Esophagus (tissue), 2 donors: ENCODE data around the gene SCNN1A. TPM values are rescaled to one million over a fixed set of nuclear protein-coding genes. Genes with fewer than 3 reads are reported as not detected.

Experiments
- H3K27ac ChIP-seq, 2 donors: one replicate each; pipeline ENCODE4 v1.5.1; 2013; ENCODE audit warnings: low read depth in 2 of 2, mild to moderate bottlenecking in 2 of 2, inconsistent platforms in 1 of 2, low read length in 1 of 2, moderate library complexity in 1 of 2
- H3K27me3 ChIP-seq, 2 donors: one replicate each; pipeline ENCODE4 v1.6.1; 2013; ENCODE audit warnings: low read length in 2 of 2, control low read depth in 1 of 2, mild to moderate bottlenecking in 1 of 2; ENCODE audit not compliant: insufficient read depth in 2 of 2, control insufficient read depth in 1 of 2
- H3K36me3 ChIP-seq, 2 donors: one replicate each; pipeline ENCODE4 v1.6.1; 2013; ENCODE audit warnings: low read length in 1 of 2; ENCODE audit not compliant: control insufficient read depth in 2 of 2, insufficient read depth in 2 of 2
- H3K4me1 ChIP-seq, 2 donors: one replicate each; pipeline ENCODE4 v1.6.1; 2013; ENCODE audit warnings: low read length in 1 of 2; ENCODE audit not compliant: control insufficient read depth in 2 of 2, insufficient read depth in 2 of 2
- H3K4me3 ChIP-seq, 2 donors: one replicate each; pipeline ENCODE4 v1.5.1; 2013; ENCODE audit warnings: low read length in 2 of 2, mild to moderate bottlenecking in 2 of 2, low read depth in 1 of 2, moderate library complexity in 1 of 2
- H3K9me3 ChIP-seq, 2 donors: one replicate each; pipeline ENCODE4 v1.6.1; 2013; ENCODE audit warnings: mild to moderate bottlenecking in 2 of 2, low read depth in 1 of 2, low read length in 1 of 2, moderate library complexity in 1 of 2; ENCODE audit not compliant: control insufficient read depth in 2 of 2, insufficient read depth in 1 of 2
- WGBS, 2 donors: extraction: QIAGEN DNeasy Blood & Tissue Kit; methylation state at CpG; one replicate each; pipeline ENCODE4 v1.1.7; 2013; 5-methylcytosine and 5-hydroxymethylcytosine counted together
- polyA plus RNA-seq, 2 donors: library from polyadenylated mRNA; stranded (reverse); fragments of 200-250 nt; gene quantifications; one replicate each; pipeline ENCODE4 v1.2.3, GENCODE V29; 2013
- donor health status: healthy with polysubstance abuse.
- donor health status: Bipolar disorder and iron deficiency.

SCNN1A gene
- polyA plus RNA-seq, 2 donors: 98.7 to 126 TPM

GRCh38 chr12:6306599-6307220 is 68.7 kb downstream of the SCNN1A start:
- Histone ChIP-seq H3K27ac (no peak overlapping the region), H3K4me3 (no peak overlapping the region), H3K36me3 (no peaks in the 10 kb centered on the region), H3K27me3 (no peaks in the 10 kb centered on the region), H3K9me3 (no peaks in the 10 kb centered on the region), H3K4me1 (peaks cover 0 to 15% of the 10 kb centered on the region in 2 donors)
- 88 to 91% methylated on average over 11 of the region's 11 CpGs for WGBS, 2 donors

DNA sequence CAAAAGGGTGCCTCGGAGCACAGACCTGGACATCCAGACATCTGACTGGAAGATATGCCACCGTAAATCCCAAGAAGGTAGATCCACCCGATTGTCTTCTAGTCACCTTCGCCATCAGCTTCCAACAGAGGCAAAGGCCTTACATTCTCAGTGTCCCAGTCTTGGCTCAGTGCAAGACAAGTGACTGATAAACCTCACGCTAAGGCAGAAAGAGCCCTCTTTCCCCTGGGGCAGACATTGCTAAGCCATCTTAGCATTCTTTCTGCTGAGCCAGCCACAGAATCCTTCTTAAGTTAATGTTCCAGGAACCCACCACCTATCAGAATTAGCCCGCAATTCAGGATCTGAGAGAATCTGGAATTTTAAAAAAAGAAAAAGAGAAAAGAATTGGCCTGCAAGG is 69.2 kb downstream of the SCNN1A start:
- H3K4me1 ChIP-seq: peaks cover 0 to 15% of the 10 kb centered on the region in 2 donors
- no peaks in the 10 kb centered on the region for H3K27me3 ChIP-seq
- no peak overlapping the region for H3K4me3 ChIP-seq
- 74 to 81% methylated on average over 6 of the region's 6 CpGs for WGBS, 2 donors
- no peaks in the 10 kb centered on the region for H3K36me3 ChIP-seq
- H3K27ac ChIP-seq: peak overlapping the region in 1 of 2 donors; percentile 13
- H3K9me3 ChIP-seq: no peaks in the 10 kb centered on the region

- peaks cover 0 to 9% of the 10 kb centered on the region in 2 donors for H3K4me1 ChIP-seq
Observed at GRCh38 chr12:6303071-6303470, 72.3 kb downstream of the SCNN1A start.

GRCh38 chr12:6302621-6303020 is 72.7 kb downstream of the SCNN1A start:
- Histone ChIP-seq H3K27me3 (no peaks in the 10 kb centered on the region), H3K9me3 (no peaks in the 10 kb centered on the region), H3K36me3 (no peaks in the 10 kb centered on the region), H3K4me3 (no peak overlapping the region), H3K27ac (no peak overlapping the region), H3K4me1 (peaks cover 0 to 9% of the 10 kb centered on the region in 2 donors)
- 85 to 86% methylated on average over 3 of the region's 3 CpGs for WGBS, 2 donors

More at GRCh38 chr12:6303071-6303470, 72.3 kb downstream of the SCNN1A start:
- Histone ChIP-seq H3K27ac (no peak overlapping the region), H3K4me3 (no peak overlapping the region), H3K27me3 (no peaks in the 10 kb centered on the region), H3K9me3 (no peaks in the 10 kb centered on the region), H3K36me3 (no peaks in the 10 kb centered on the region)
- WGBS, 2 donors: 84 to 90% methylated on average over 5 of the region's 5 CpGs

- Histone ChIP-seq H3K4me1 (peaks cover 0 to 2% of the 10 kb centered on the region in 2 donors), H3K27me3 (no peaks in the 10 kb centered on the region), H3K27ac (no peak overlapping the region), H3K4me3 (no peak overlapping the region), H3K36me3 (no peaks in the 10 kb centered on the region), H3K9me3 (no peaks in the 10 kb centered on the region)
- WGBS, 2 donors: 89 to 91% methylated on average over 7 of the region's 7 CpGs
Observed at GRCh38 chr12:6301721-6302120, 73.6 kb downstream of the SCNN1A start.

GRCh38 chr12:6297170-6297569 is 78.2 kb downstream of the SCNN1A start:
- no peaks in the 10 kb centered on the region for H3K36me3 ChIP-seq
- H3K9me3 ChIP-seq: no peaks in the 10 kb centered on the region
- H3K4me1 ChIP-seq: peaks cover 0 to 9% of the 10 kb centered on the region in 2 donors
- H3K27me3 ChIP-seq: no peaks in the 10 kb centered on the region
- H3K4me3 ChIP-seq: no peak overlapping the region
- 80 to 90% methylated on average over 9 of the region's 10 CpGs for WGBS, 2 donors
- no peak overlapping the region for H3K27ac ChIP-seq

Other genes starting within 250 kb of the SCNN1A start
- 100 to 1,000 TPM; 467 to 898 TPM for gene CD9, start 175.2 kb downstream of the SCNN1A start, polyA plus RNA-seq
- gene PLEKHG6, start 64.9 kb downstream of the SCNN1A start, polyA plus RNA-seq: 10 to 100 TPM; 25.0 to 70.3 TPM
- gene TNFRSF1A, start 33.5 kb downstream of the SCNN1A start, polyA plus RNA-seq: 10 to 100 TPM; 41.7 to 71.4 TPM
- gene LTBR, start 8.6 kb upstream of the SCNN1A start, polyA plus RNA-seq: 10 to 100 TPM; 81.3 to 97.9 TPM
- under 1 TPM; 0.84 to 0.98 TPM for gene CD27, start 69.4 kb upstream of the SCNN1A start, polyA plus RNA-seq
- 10 to 100 TPM in 1 of 2 donors, 1 to 10 TPM in 1; 8.9 to 11.9 TPM for gene TAPBPL, start 76.5 kb upstream of the SCNN1A start, polyA plus RNA-seq
- 1 to 10 TPM; 4.3 to 6.6 TPM for gene VAMP1, start 95.1 kb upstream of the SCNN1A start, polyA plus RNA-seq
- gene MRPL51, start 117.7 kb upstream of the SCNN1A start, polyA plus RNA-seq: 100 to 1,000 TPM in 1 of 2 donors, 10 to 100 TPM in 1; 60.7 to 124 TPM
- gene NCAPD2, start 118.5 kb upstream of the SCNN1A start, polyA plus RNA-seq: 10 to 100 TPM; 10.2 to 13.7 TPM
- gene GAPDH, start 159.0 kb upstream of the SCNN1A start, polyA plus RNA-seq: 1,000 to 10,000 TPM; 2,765 to 3,567 TPM
- gene IFFO1, start 180.5 kb upstream of the SCNN1A start, polyA plus RNA-seq: 1 to 10 TPM; 5.7 TPM
- gene NOP2, start 192.7 kb upstream of the SCNN1A start, polyA plus RNA-seq: 10 to 100 TPM; 26.3 to 41.6 TPM
- 100 to 1,000 TPM in 1 of 2 donors, 10 to 100 TPM in 1; 79.3 to 116 TPM for gene CHD4, start 231.8 kb upstream of the SCNN1A start, polyA plus RNA-seq